ENCODE data around the gene KRT33A. TPM values are rescaled to one million over a fixed set of nuclear protein-coding genes. Genes with fewer than 3 reads are reported as not detected.

Gene KRT33A
- total and polyA plus RNA-seq, 4 donors: not detected

GRCh38 chr17:41366070-41366469 is 15.4 kb upstream of the KRT33A start:
- Histone ChIP-seq H3K36me3 (ENCODE audit: control insufficient read depth in 4 of 4, insufficient read depth in 4 of 4, low read length in 4 of 4) (no peaks in the 10 kb centered on the region), H3K27me3 (ENCODE audit: control insufficient read depth in 3 of 3, insufficient read depth in 3 of 3, low read length in 2 of 3) (peaks cover 0 to 4% (median 0%) of the 10 kb centered on the region in 3 donors)

GRCh38 chr17:41363881-41364280 is 13.3 kb upstream of the KRT33A start:
- ATAC-seq (ENCODE audit: insufficient read depth, low FRiP score) (no peak), DNase-seq (no peak)
- H3K27ac ChIP-seq (ENCODE audit: low read depth in 1 of 2, low read length in 1 of 2): no peak overlapping the region
- no peak overlapping the region for H3K4me3 ChIP-seq
- H3K36me3 ChIP-seq (ENCODE audit: control insufficient read depth in 4 of 4, insufficient read depth in 4 of 4, low read length in 4 of 4): no peaks in the 10 kb centered on the region
- H3K9me3 ChIP-seq (ENCODE audit: control insufficient read depth in 4 of 4, insufficient read depth in 3 of 4, low read length in 3 of 4): peaks cover 0 to 4% (median 0%) of the 10 kb centered on the region in 4 donors
- TF ChIP-seq, protein P1, sequence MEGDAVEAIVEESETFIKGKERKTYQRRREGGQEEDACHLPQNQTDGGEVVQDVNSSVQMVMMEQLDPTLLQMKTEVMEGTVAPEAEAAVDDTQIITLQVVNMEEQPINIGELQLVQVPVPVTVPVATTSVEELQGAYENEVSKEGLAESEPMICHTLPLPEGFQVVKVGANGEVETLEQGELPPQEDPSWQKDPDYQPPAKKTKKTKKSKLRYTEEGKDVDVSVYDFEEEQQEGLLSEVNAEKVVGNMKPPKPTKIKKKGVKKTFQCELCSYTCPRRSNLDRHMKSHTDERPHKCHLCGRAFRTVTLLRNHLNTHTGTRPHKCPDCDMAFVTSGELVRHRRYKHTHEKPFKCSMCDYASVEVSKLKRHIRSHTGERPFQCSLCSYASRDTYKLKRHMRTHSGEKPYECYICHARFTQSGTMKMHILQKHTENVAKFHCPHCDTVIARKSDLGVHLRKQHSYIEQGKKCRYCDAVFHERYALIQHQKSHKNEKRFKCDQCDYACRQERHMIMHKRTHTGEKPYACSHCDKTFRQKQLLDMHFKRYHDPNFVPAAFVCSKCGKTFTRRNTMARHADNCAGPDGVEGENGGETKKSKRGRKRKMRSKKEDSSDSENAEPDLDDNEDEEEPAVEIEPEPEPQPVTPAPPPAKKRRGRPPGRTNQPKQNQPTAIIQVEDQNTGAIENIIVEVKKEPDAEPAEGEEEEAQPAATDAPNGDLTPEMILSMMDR (IDR thresholded peaks at IDR 0.05; ENCODE audit: control extremely low read depth, extremely low read depth): no peak
- peaks cover 0 to 4% (median 0%) of the 10 kb centered on the region in 3 donors for H3K27me3 ChIP-seq (ENCODE audit: control insufficient read depth in 3 of 3, insufficient read depth in 3 of 3, low read length in 2 of 3)
- no peaks in the 10 kb centered on the region for H3K4me1 ChIP-seq (ENCODE audit: control insufficient read depth in 5 of 5, insufficient read depth in 5 of 5, low read length in 5 of 5)
- WGBS, 2 donors: 88 to 91% methylated on average over 2 of the region's 2 CpGs
- no peak overlapping the region for H3K9ac ChIP-seq (ENCODE audit: insufficient read depth in 1 of 2, low read length in 2 of 2)

More at GRCh38 chr17:41366070-41366469, 15.4 kb upstream of the KRT33A start:
- DNase-seq (no peak), ATAC-seq (ENCODE audit: insufficient read depth, low FRiP score) (no peak)
- H3K9ac ChIP-seq (ENCODE audit: insufficient read depth in 1 of 2, low read length in 2 of 2): no peak overlapping the region
- no peaks in the 10 kb centered on the region for H3K4me1 ChIP-seq (ENCODE audit: control insufficient read depth in 5 of 5, insufficient read depth in 5 of 5, low read length in 5 of 5)
- H3K4me3 ChIP-seq: no peak overlapping the region
- peaks cover 0 to 2% (median 0%) of the 10 kb centered on the region in 4 donors for H3K9me3 ChIP-seq (ENCODE audit: control insufficient read depth in 4 of 4, insufficient read depth in 3 of 4, low read length in 3 of 4)
- TF ChIP-seq, protein P1 (IDR thresholded peaks at IDR 0.05; ENCODE audit: control extremely low read depth, extremely low read depth): no peak
- no peak overlapping the region for H3K27ac ChIP-seq (ENCODE audit: low read depth in 1 of 2, low read length in 1 of 2)

DNA sequence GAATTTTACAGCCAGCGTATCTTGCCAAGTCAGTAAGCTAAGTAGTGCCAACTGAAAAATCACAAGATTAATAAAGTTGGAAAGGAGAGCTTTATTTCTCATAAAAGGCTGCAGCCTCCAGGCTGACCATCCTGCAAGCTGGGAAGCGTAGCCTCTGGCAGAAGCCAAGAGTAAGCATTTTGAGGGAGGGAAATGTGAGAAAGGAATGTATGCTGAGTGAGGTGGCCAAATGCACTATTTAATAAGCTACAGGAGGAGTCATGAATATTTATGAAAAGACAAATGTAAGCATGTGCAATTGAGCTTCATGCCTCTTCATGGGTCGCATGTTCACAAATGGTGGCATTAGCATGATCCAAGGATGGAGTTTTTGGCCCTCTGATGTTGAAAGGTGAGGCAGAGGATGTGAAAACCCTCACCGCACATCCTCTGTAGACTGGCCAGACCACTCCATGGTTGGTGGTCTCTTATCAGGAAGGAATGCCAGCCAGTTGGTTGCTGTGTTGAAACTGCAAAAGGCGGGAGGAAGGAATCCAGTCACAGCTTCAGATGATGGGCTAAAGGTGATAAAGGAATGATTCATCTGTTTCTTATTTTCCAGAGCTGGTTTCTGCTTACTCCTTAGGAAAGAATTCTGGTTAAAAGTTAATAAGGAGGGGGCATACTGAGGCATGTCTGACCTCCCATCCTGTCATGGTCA is 9.8 kb upstream of the KRT33A start:
- no peak for ATAC-seq (ENCODE audit: insufficient read depth, low FRiP score)
- Histone ChIP-seq H3K27ac (ENCODE audit: low read depth in 1 of 2, low read length in 1 of 2) (no peak overlapping the region), H3K36me3 (ENCODE audit: control insufficient read depth in 4 of 4, insufficient read depth in 4 of 4, low read length in 4 of 4) (no peaks in the 10 kb centered on the region), H3K9me3 (ENCODE audit: control insufficient read depth in 4 of 4, insufficient read depth in 3 of 4, low read length in 3 of 4) (peaks cover 0 to 6% (median 0%) of the 10 kb centered on the region in 4 donors), H3K4me3 (no peak overlapping the region), H3K4me1 (ENCODE audit: control insufficient read depth in 5 of 5, insufficient read depth in 5 of 5, low read length in 5 of 5) (no peaks in the 10 kb centered on the region), H3K27me3 (ENCODE audit: control insufficient read depth in 3 of 3, insufficient read depth in 3 of 3, low read length in 2 of 3) (peaks cover 0 to 6% (median 0%) of the 10 kb centered on the region in 3 donors), H3K9ac (ENCODE audit: insufficient read depth in 1 of 2, low read length in 2 of 2) (no peak overlapping the region)
- no peak for DNase-seq
- 80 to 87% methylated on average over 5 of the region's 5 CpGs for WGBS, 2 donors
- TF ChIP-seq, protein P1 (IDR thresholded peaks at IDR 0.05; ENCODE audit: control extremely low read depth, extremely low read depth): no peak
